ENCODE measurements around the gene OR10R2.
"Not testable (repeated sequence)": the region's sequence is repeated elsewhere in the genome, so short reads cannot be mapped to it uniquely, and the experiment has no call there.

Gene OR10R2, protein sequence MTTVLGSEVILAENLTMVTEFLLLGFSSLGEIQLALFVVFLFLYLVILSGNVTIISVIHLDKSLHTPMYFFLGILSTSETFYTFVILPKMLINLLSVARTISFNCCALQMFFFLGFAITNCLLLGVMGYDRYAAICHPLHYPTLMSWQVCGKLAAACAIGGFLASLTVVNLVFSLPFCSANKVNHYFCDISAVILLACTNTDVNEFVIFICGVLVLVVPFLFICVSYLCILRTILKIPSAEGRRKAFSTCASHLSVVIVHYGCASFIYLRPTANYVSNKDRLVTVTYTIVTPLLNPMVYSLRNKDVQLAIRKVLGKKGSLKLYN

DNA sequence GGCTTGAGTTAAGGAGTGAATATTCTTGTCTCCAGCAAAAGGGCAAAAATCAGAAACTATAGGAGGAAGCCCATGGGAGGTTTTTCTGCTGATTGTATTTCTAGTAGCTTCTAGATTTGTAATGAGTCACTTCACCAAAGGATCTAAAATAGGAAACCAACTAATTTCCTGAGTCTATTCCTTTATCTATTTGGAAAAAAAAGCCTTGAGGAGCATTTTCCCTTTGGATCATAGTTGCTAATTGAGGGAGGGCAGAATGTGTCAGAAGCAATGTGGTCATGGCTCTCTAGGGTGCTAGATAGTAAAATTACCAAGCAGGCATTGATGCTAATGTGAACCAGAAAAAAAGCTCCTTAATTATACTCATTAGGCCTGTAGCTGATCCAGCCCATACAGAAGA lies at the start of gene OR10R2:
TSS of gene OR10R2 (plus strand) at position 301 of the 400 bp plus-strand sequence. CDS start 106 bp downstream, outside the sequence.
- no peak for DNase-seq

DNA sequence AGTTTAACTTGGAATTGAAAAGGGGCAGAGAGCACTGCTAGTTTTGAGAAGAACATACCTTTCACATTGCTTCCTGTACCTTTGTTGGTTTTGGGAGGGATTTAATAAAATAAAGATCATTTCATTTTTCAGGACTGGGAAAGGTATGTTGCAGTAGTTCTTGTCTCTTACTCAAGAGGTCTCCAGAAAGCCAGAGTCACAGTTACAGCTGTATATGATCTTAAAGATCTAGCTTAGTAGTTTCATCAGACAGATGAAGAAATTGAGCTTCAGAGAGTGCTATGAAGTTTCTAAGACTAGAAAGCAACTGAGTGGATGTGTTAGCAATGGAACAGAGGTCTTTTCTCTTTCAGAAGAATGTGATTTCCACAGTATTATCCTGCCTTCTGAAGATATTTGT lies 47.0 kb upstream of the OR10R2 start:
- DNase-seq, result no peak

DNA sequence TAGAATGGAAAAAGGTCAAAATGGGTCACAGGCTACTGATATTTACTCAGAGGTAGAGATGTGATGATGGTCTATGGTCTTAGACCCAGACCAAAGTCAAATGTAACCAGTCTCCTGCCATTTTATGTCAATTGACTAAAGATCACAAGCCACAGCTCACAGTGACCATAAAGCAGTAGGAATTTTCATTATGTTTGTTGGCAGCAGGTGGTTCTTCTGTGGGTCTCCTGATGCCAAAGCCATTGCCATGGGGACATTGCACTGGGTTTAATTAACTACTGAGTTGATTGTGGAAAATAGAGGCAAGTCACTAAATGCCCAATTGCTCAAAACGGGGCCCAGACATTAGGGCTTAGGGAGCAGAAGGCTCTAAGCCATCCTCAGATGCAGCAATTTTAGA lies 45.9 kb upstream of the OR10R2 start, which contains the start of gene OR10K2:
TSS of gene OR10K2 (minus strand) at position 101 of the 400 bp plus-strand sequence. CDS start 5,371 bp downstream, outside the sequence.
- DNase-seq, result no peak

DNA sequence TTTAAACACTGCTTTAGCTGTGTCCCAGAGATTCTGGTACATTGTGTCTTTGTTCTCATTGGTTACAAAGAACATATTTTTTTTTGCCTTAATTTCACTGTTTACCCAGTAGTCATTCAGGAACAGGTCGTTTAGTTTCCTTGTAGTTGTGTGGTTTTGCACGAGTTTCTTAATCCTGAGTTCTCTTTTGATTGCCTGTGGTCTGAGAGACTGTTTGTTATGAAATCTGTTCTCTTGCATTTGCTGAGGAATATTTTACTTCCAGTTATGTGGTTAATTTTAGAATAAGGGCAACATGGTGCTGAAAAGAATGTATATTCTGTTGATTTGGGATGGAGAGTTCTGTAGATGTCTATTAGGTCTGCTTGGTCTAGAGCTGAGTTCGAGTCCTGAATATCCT lies 41.9 kb upstream of the OR10R2 start:
- DNase-seq, result not testable (repeated sequence)

DNA sequence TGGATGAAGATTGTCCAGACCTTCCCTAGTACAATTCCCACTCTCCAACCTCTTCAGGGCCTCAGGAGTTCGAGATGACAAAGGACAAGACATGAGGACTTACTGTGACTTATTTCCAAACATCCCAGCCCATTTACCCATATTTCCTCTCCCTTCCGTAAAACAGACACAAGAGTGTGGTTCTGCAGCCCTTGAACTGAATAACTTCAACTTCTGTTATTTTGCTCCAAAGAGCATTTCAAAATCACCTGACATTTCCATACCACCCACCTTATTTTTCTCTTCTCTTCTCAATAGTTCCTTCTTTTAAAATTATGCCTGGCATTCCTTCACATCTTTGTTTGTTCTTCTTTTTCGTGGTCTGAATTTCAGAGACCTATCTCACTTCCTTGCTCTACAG lies 37.3 kb upstream of the OR10R2 start:
- DNase-seq, result no peak

DNA sequence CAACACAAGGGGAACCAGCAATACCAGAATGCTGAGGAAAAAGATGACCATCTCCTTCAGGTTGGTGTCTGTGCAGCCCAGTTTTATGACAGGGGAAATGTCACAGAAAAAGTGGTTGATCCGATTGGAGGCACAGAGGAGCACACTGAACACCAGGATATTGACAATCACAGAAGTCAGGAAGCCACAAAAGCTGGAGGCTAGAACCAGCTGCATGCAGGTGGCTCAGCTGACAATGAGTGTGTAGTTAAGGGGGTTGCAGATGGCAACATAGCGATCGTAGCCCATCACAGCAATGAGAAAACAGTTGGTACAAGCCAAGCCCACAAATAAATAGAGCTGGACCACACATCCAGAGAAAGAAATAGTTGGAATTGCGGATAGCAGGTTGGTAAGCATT lies 26.6 kb upstream of the OR10R2 start:
- no peak for DNase-seq

DNA sequence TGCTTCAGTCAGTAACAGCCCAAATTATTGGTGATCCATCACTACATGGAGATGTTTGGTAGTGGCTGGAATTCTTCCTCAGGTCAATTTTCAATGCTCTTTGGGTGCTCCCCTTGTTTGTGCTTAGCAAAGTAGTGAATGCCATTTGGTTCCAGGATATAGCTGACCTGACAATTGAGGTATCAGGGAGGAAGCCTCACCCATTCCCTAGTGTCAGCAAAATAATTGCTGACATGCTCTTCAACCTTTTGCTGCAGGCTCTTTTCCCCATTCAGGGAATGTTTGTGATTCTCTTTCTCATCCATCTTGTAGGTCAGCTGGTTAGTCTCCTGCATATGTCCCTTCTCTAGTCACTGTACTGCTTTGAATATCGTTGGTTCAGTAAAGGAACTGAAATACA lies 17.5 kb upstream of the OR10R2 start:
- DNase-seq, result no peak

DNA sequence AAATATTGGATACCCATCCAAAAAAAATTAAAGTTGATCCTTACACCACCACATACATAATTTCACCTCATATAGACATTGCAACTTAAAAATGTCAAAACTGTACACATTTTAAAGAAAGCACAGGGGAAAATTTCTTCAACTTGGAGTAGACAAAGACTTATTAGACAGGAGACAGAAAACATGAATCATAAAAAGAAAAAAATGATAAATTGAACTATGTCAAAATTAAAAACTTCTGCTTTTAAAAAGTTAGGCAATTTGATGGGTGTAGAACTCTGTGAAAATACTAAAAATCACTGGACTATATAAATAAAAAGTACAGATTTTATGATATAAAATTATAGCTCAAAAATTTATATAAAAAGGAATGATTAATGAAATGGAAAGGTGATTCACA lies 14.8 kb upstream of the OR10R2 start:
- no peak for DNase-seq

DNA sequence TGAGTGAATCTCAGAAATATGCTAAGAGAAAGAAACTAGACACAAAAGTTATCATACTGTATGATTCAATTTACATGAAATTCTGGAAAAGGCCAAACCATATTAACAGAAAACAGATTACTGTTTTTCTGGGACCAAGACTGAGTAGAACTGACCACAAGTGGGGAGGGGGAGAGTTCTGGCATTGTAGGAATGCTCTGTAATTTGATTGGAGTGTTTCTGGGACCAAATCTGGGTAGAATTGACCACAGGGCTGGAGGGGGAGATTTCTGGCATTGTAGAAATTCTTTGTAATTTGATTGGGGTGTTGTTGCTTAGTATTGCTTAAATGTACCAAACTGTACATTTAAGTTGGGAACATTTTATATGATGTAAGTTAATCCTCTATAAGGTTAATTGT lies 13.8 kb upstream of the OR10R2 start:
- DNase-seq, result no peak

DNA sequence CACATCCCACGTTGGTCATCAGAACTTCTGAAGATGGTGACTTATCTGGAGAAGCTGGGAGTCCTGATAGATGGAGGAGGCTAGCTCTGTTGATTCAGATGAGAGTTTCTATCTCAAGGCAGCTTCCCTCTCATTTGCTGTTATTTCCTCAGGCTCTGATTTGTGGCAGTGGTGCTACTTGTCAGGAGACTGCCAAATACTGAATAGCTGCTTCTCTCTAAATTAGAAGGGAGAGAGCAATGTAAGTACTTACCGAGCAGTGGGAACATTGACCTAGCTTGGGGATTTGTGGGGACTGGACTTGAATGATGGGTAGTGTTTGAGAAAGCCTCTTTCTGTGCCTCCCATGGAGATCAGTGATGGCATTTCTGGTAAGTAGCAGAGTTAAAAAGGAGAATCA lies 10.5 kb upstream of the OR10R2 start, which contains the start of gene OR10K1:
TSS of gene OR10K1 (plus strand) at position 301 of the 400 bp plus-strand sequence. CDS start 3,728 bp downstream, outside the sequence.
- no peak for DNase-seq

DNA sequence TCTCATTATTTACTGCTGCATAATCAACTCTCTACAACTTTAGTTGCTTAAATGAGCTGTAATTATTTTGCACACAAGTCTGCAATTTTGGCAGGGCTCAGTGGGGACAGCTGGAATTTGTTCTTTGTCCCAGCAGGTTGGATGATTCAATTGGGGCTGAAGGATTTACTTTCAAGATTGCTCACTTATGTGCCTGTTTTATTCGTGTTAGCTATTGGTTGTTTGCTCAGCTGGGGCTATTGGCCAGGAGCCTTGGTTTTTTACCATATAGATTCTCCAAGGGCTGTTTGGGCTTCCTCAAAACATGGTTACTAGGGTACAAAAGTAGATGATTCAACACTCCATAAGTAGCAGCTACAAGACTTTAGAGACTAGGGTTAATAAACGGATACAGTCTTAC lies 13.4 kb downstream of the OR10R2 start:
- no peak for DNase-seq

DNA sequence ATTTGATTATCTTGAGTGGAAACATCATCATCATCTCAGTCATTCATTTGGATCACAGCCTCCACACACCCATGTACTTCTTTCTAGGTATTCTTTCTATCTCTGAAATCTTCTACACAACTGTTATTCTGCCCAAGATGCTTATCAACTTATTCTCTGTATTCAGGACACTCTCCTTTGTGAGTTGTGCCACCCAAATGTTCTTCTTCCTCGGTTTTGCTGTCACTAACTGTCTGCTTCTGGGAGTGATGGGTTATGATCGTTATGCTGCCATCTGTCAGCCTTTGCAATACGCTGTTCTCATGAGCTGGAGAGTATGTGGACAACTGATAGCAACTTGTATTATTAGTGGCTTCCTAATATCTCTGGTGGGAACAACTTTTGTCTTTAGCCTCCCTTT lies 19.3 kb downstream of the OR10R2 start:
- no peak for DNase-seq

DNA sequence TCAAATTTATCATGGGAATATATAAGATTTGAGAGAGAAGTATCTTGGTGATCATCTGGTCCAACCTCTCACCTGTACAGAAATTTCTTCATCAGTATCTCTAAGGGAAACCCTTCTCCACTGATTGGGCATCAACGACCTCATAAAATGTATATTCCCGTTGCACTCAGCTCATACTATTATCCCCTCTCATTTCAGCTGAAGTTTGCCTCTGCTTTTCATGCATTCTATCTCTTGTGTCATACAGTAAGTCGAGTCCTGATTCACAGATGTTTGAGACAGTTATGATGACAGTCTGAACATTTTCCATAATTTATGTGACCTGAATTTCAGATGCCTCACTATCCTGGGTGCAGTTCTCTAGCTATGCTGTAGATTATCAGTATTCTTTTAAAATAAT lies 21.0 kb downstream of the OR10R2 start:
- DNase-seq, result no peak

DNA sequence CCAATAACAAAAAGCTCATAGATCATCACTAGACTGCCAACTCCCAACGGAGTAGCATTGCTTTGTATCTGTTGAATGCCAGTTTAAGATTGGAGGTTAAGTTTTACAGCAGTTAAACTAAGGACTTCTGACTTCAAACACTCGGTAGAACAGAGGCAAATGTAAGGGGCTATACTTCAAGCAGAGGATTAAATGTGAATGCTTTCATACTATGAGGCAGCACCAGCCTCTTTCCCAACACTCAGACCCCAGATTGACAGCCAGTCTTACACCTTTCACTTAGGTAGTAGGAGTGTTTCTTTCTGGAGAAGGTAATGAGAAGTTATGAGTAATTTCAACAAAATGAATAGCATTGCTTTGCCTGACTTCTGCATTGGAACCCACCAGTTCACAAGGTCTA lies 22.8 kb downstream of the OR10R2 start:
- no peak for DNase-seq

DNA sequence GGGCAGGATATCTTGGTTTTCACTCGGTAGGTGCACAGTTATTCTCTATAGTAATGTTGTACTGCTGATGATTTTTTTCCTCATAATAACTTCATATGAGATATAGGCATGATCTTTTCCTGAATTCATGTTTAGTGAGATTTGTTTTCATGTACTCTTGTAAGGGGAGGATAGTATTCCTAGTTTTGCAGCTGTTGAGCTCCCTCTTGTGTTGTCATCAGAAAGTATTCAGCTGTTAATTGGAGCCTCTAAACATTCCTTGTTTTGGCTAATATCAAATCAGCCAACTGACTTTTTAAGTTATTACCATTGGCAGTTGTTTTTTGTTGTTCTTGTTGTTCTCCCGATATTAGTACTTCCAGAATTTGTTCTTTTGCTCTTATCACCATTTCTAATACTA lies 24.4 kb downstream of the OR10R2 start:
- DNase-seq, result no peak

DNA sequence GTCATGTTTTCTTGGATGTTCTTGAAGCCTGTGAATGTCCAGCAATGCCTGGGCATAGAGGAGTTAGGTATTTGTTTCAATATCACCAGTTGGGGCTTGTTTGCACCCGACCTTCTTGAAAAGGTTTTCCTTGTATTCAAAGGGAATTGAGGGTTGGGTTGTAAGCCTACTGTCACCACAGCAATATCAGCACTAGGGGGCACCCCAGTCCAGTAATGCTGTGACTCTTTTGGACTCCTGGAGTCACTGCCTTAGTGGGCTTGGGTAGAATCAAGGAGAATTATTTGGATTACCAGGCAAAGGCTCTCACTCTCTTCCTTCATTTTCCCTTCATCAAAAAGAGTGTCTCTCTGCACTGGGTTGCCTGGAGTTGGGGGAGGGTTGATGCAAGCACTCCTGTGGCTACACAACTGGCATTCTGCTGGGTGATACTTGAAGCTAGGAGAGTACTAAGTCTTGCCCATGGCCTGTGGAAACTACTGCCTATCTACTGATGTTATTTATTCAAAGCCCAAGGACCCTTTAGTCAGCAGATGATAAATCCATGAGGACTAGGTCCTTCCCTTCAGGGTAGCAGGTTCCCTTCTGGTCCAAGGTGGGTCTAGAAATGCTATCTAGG lies 34.5 kb downstream of the OR10R2 start:
- DNase-seq, result peak; percentile 23

DNA sequence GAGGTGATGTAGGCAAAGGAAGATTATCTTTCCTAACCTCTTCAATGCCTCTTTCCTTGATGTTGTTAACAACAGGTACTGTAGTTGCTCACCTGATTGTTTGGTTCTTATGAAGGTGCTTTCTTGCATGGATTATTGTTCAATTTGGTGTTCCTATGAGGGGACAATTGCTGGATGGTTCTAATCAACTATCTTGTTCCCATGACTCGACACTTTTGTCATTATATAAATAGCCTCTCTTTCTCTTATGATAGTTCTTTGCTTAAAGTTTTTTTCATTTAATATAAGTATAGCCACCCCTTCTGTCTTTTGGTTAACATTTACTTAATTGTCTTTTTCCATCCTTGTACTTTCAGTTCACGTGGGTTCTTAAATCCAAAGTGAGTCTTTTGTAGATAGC lies 35.5 kb downstream of the OR10R2 start:
- no peak for DNase-seq

DNA sequence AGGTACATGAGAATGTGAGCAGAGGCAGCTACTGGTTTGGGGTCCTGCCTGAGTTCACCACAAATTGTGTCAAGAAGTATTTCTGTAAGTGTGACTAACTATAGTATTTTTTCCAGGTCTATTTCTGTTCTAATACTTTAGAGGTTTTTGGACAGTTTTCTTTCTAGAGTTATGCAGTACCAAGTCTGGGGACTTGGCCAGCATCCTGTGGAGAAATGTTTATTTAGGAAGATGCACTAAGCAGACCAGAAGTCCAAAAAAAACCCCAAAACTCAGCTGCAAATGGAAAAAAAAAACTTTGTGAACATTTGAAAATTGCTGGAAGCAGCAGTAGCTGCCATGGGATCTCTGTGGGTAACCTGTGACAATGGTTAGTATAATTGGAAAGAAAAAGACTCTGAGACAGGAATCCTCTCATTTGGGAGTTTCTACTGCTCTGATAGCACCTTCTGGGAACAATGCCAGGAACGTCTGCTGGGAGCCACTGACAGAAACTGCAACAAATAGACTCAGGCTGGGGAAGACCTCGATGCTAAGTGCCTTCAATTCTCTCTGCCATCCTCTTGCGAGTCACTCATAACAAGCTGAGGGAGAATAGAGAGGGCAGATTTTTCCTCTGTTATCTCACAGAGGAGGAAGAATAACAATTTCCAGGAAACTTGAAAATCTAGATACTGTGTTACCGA lies 37.6 kb downstream of the OR10R2 start:
- no peak for DNase-seq

DNA sequence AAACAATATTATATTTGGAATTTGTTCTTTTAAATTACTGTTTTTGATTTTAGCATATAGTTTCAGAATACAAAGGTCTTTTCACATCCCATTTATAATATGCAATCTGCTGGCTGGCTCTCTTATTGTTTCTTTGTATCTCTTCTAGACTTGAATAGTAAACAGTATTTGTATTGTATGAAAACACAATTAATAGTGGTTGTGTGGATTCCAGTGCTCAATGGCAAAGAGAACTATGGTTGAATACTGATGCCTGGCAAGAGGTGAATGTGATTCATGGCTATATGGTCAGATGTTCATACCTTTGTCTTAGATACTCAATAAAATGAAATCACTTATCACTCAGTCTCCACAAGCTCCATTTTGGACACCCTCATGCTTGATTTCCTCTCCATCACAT lies 44.9 kb downstream of the OR10R2 start:
- DNase-seq, result no peak

DNA sequence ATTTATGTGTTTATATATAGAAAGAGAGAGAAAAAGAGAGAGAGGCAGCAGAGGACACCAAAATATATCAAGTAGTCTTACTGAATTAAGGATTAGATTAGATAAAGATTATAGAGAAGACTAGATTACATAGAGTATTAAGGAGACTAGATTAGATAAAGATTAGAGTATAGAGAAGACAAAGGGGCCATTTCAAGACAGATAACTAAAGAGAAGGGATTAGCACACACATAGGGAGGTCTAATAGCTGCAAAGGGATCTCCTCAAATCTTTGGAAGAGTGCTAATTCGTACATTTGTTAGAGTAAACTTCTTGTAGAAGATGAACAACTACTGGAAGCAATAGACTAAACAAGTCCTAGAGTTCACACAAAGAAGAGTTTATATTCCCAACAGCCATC lies 48.0 kb downstream of the OR10R2 start:
- DNase-seq, result no peak

DNA sequence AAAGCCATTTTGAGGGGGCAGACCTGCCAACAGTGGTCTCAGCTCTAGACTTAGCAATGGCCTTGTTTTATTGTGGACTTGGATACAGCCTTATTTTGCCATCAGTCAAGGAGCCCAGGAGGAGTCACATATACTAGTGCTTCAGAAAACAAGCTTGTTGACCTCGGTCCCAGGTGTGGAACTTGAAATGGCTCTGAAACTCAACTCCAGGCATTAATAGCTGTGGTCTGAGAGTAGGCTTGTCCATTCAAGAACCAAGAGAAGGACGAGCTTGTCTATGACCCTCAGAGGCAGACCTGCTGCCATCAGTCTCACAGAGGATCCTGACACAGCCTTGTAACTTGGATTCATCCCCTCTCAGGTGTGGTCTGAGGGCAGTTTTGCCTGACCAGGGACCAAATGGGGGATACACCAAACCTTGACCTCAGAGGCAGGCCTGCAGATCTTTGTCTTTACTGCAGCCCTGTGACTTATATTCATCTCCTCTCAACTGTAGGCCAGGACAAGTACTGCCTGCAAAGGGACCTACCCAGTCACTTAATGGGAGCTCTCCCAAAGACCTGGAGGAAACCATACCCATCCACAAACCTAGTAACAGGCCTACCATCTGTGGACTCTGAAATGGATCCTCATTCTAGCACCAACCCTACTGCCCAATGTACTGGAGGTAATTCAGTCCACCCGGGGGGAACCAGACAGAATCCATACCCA lies 49.1 kb downstream of the OR10R2 start:
- no peak for DNase-seq

DNA sequence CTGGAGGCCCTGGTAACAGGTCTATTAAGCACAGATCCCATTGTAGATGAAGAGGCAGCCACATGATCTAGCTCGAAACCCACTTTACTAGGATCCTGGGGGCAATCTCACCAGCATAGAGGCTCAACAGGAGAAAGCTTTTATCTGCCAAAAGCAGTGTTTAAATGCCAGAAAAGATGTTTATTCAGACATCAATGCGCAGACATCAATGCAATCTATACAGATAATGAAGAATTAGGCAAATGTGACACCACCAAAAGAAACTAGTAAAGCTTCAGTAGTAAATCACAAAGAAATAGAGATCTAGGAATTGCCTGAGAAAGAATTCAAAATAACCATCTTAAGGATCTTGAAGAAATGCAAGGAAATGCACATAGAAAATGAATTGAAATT lies 49.6 kb downstream of the OR10R2 start:
- no peak for DNase-seq

DNA sequence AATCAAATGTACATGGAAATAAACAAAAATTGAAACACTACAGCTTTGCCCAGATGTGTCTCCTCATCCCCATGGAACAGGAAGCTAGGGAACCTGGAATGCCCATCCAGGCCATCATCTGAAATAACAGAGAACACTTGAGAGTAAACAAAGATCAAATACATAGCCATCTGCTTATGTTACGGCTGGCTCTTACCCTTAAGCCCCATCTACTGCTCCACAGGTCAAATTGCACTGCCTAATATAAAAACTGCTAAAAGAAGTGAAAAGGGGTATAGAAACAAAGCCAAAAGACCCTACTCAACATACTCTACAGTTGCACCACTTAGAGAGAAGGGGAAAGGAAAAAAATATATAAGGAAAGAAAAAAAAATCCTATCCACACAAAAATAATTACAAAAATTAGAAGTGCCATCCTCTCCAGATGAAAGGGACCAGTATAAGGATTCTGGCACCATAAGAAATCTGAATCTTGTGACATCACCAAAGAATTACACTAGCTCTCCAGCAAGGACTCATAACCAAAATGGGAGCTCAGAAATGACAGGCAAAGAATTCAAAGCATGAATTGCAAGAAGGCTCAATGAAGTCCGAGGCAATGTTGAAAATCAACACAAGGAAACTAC lies 55.3 kb downstream of the OR10R2 start:
- DNase-seq, result no peak
